HFF-Myc (cell line): Measurements from ENCODE around the gene MOGAT3.
"Not testable (repeated sequence)": the region's sequence is repeated elsewhere in the genome, so short reads cannot be mapped to it uniquely, and the experiment has no call there.

Experiments used
- DNase-seq: peaks from one replicate; pipeline ENCODE4 v3.0.0-alpha.2; 2011; ENCODE audit warnings: low read depth; ENCODE audit errors: extremely low read depth
- H3K4me3 ChIP-seq: replicated peaks from 2 replicates; pipeline ENCODE4 v1.5.1; 2011; ENCODE audit warnings: low read depth, mild to moderate bottlenecking, control low read depth, low read length
- TF ChIP-seq, protein P1 (sequence below): IDR thresholded peaks from 2 replicates; pipeline ENCODE4 v1.5.1; 2012; ENCODE audit warnings: mild to moderate bottlenecking, low read depth, low read length, control low read depth; ENCODE audit errors: missing control alignments

Gene MOGAT3

GRCh38 chr7:101201695-101202602, 1.1 kb upstream of the MOGAT3 start:
- TF ChIP-seq, protein P1, sequence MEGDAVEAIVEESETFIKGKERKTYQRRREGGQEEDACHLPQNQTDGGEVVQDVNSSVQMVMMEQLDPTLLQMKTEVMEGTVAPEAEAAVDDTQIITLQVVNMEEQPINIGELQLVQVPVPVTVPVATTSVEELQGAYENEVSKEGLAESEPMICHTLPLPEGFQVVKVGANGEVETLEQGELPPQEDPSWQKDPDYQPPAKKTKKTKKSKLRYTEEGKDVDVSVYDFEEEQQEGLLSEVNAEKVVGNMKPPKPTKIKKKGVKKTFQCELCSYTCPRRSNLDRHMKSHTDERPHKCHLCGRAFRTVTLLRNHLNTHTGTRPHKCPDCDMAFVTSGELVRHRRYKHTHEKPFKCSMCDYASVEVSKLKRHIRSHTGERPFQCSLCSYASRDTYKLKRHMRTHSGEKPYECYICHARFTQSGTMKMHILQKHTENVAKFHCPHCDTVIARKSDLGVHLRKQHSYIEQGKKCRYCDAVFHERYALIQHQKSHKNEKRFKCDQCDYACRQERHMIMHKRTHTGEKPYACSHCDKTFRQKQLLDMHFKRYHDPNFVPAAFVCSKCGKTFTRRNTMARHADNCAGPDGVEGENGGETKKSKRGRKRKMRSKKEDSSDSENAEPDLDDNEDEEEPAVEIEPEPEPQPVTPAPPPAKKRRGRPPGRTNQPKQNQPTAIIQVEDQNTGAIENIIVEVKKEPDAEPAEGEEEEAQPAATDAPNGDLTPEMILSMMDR = no peak
- H3K4me3 ChIP-seq = no peak overlapping the region
- DNase-seq = no peak

DNA sequence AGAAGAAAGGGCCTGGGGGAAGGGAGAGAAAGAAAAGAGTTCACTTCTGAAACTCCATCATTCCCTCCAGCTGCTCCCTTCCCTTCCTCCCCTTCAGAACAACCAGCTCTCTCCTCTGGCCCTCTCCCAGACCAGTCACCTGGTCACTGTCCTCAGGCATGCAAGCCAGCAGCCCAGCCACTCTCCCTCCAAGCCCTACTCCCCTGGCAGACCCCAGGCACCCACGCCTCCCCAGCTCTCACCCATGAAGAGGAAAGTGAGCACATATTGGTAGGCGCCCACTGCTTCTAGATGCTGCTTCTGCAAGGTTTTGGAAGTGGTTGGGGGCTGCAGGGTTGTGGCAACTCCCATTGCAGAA, 353 bp downstream of the MOGAT3 start:
- TF ChIP-seq, protein P1 = no peak
- DNase-seq = no peak
- no peak overlapping the region for H3K4me3 ChIP-seq

GRCh38 chr7:101199522-101199921, 1.3 kb downstream of the MOGAT3 start:
- not testable (repeated sequence) for DNase-seq, H3K4me3 ChIP-seq

- no peak for DNase-seq
- no peak overlapping the region for H3K4me3 ChIP-seq
- TF ChIP-seq, protein P1 = no peak
Observed at GRCh38 chr7:101198476-101198875, 2.4 kb downstream of the MOGAT3 start.

DNA sequence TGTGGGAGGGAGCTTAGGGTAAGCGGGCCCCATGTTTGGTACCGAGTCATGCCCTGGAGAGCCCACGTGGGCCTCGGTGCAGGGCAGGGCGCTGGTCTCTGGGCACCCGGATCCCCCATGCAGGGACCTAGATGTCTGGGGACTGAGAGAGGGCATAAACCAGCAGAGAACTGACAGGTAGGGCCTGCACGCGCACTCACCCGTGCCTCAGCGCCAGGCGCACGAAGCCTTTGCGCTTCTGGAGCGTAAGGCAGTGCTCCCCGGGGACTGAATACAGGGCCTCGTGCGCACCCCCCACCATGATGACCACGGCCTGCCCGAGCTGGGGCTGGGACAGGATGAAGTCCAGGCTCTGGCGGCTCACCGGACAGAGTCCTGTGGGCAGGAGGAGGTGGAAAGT, 2.8 kb downstream of the MOGAT3 start:
- no peak for DNase-seq
- H3K4me3 ChIP-seq = no peak overlapping the region
- TF ChIP-seq, protein P1 = no peak

DNA sequence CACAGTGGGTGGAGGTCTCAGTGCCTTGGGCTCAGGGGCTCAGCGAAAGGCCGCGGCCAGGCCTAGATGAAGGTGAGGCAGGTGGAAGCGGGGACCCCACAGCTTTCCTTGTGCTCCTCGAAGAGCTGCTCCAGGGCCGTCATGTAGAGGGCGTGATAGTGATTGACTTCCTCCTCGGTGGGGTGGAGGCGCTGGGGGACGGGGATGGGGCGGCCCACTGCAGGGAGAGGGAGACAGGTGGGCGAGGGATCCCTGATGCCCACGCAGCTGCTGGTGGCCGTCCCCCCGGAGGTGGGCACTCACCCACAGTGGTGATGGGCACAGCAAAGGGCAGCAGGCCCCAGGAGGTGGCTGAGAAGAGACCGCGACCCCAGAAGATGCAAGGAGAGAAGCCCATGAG, 5.0 kb downstream of the MOGAT3 start:
- TF ChIP-seq, protein P1 = no peak
- no peak overlapping the region for H3K4me3 ChIP-seq
- no peak for DNase-seq

- TF ChIP-seq, protein P1 = no peak
- no peak for DNase-seq
- no peak overlapping the region for H3K4me3 ChIP-seq
Observed at GRCh38 chr7:101189109-101189508, 11.7 kb downstream of the MOGAT3 start.
